GM12878 (cell line): Measurements from ENCODE around the gene NR1H4. TPM values are rescaled to one million over a fixed set of nuclear protein-coding genes. Genes with fewer than 3 reads are reported as not detected.

Source experiments
- ATAC-seq: fragments of 200-7000 bp; cut with Tn5 transposase; 3 replicates; pipeline ENCODE4 v1.9.1; 2020; ENCODE audit warnings: mild to moderate bottlenecking, moderate library complexity
- BruUV-seq: library from RNA; stranded (reverse); fragments of 400-500 nt; replicated peaks from 2 replicates; lab custom pipeline; 2021; lab: Mats Ljungman, UMichigan
- CTCF ChIA-PET: fragments of 300-600 bp; sonication (Branson Sonifier 250); formaldehyde crosslinking; extraction: SDS; loops from one replicate; lab custom pipeline; 2021; ENCODE audit warnings: inconsistent platforms; lab: Yijun Ruan, JAX
- POLR2A ChIA-PET: fragments of 350-600 bp; formaldehyde crosslinking; extraction: SDS; loops from one replicate; lab custom pipeline; 2021; ENCODE audit warnings: inconsistent platforms; lab: Charles Lee
- RAD21 ChIA-PET: fragments of 300-600 bp; sonication (Branson Sonifier 250); formaldehyde crosslinking; loops from one replicate; lab custom pipeline; 2023; ENCODE audit warnings: antibody characterized with exemption; ENCODE audit not compliant: unreplicated experiment; lab: Charles Lee
- SMC1A ChIA-PET: fragments of 300-600 bp; sonication (Branson Sonifier 250); formaldehyde crosslinking; loops from one replicate; lab custom pipeline; 2023; ENCODE audit not compliant: unreplicated experiment, uncharacterized antibody; lab: Charles Lee
- DNase-seq: peaks from one replicate; pipeline ENCODE4 v3.0.0-alpha.2; 2011; ENCODE audit warnings: low read depth, low spot score
- FAIRE-seq: peaks from 3 replicates; lab custom pipeline; 2011; peaks lifted over from hg19 to GRCh38; lab: Jason Lieb, UNC
- H2AFZ ChIP-seq: 2 replicates; pipeline ENCODE4 v1.6.0; 2011; ENCODE audit warnings: low read depth, low read length, control low read depth; ENCODE audit not compliant: control insufficient read depth
- H3K27ac ChIP-seq: 2 replicates; pipeline ENCODE4 v1.5.1; 2011; ENCODE audit warnings: control low read depth; ENCODE audit not compliant: control insufficient read depth, insufficient read depth
- H3K27me3 ChIP-seq, 2 experiments: replicated peaks in 1 of 2; 2 replicates each; pipeline versions ENCODE4 v1.6.0 to v1.6.1; 2011; ENCODE audit warnings: low read length in 1 of 2; ENCODE audit not compliant: control insufficient read depth in 2 of 2, insufficient read depth in 2 of 2
- H3K36me3 ChIP-seq, 2 experiments: 2 replicates each; pipeline ENCODE4 v1.5.1; 2011; ENCODE audit warnings: low read length in 1 of 2; ENCODE audit not compliant: control insufficient read depth in 2 of 2, insufficient read depth in 2 of 2
- H3K4me1 ChIP-seq: 2 replicates; pipeline ENCODE4 v1.6.1; 2011; ENCODE audit warnings: mild to moderate bottlenecking, low read length, moderate library complexity, mixed read lengths; ENCODE audit not compliant: control insufficient read depth, insufficient read depth
- H3K4me2 ChIP-seq: 2 replicates; pipeline ENCODE4 v1.6.0; 2011; ENCODE audit warnings: control low read depth; ENCODE audit not compliant: control insufficient read depth, insufficient read depth
- H3K4me3 ChIP-seq: fragments of 200-600 bp; sonication (generic); 2 replicates; pipeline ENCODE4 v1.5.1; 2016
- H3K79me2 ChIP-seq: 2 replicates; pipeline ENCODE4 v1.6.0; 2011; ENCODE audit warnings: low read length; ENCODE audit not compliant: control insufficient read depth, insufficient read depth
- H3K9ac ChIP-seq: 2 replicates; pipeline ENCODE4 v1.8.0; 2011; ENCODE audit warnings: low read length, control low read depth, mixed read lengths; ENCODE audit not compliant: control insufficient read depth, insufficient read depth
- H3K9me3 ChIP-seq: replicated peaks from 3 replicates; pipeline ENCODE4 v1.5.1; 2011; ENCODE audit warnings: mild to moderate bottlenecking, low read length; ENCODE audit not compliant: control insufficient read depth, insufficient read depth
- H4K20me1 ChIP-seq: 2 replicates; pipeline ENCODE4 v1.6.0; 2011; ENCODE audit not compliant: control insufficient read depth, insufficient read depth
- ATF7 ChIP-seq: fragments of 450-650 bp; IDR thresholded peaks from 2 replicates; pipeline ENCODE4 v1.6.1; 2016; ENCODE audit warnings: low read depth, mild to moderate bottlenecking
- CBX3 ChIP-seq: fragments of 200-600 bp; sonication (generic); IDR thresholded peaks from 2 replicates; pipeline ENCODE4 v1.6.1; 2016; ENCODE audit warnings: low read depth, borderline replicate concordance
- ETV6 ChIP-seq, 2 experiments: fragments of 450-650 bp in 1 of 2; IDR thresholded peaks in 1 of 2; conservative IDR thresholded peaks in 1 of 2; 2 replicates each; pipeline ENCODE4 v1.6.1; 2014; ENCODE audit warnings: antibody characterized with exemption in 1 of 2, borderline replicate concordance in 1 of 2, low read depth in 1 of 2, mild to moderate bottlenecking in 1 of 2, moderate library complexity in 1 of 2
- KLF5 ChIP-seq: fragments of 450-650 bp; IDR thresholded peaks from 2 replicates; pipeline ENCODE4 v1.6.1; 2014; ENCODE audit warnings: mild to moderate bottlenecking; ENCODE audit not compliant: partially characterized antibody
- MYC ChIP-seq: IDR thresholded peaks from 2 replicates; pipeline ENCODE4 v1.6.1; 2011; ENCODE audit warnings: mild to moderate bottlenecking, low read length, moderate library complexity, inconsistent platforms; ENCODE audit not compliant: insufficient read depth, insufficient replicate concordance, insufficient read length, severe bottlenecking
- PAX5 ChIP-seq: IDR thresholded peaks from 2 replicates; pipeline ENCODE4 v1.6.1; 2011; ENCODE audit warnings: low read depth, low read length, borderline replicate concordance
- PAX8 ChIP-seq: fragments of 450-650 bp; IDR thresholded peaks from 2 replicates; pipeline ENCODE4 v1.6.1; 2017; ENCODE audit warnings: mild to moderate bottlenecking, moderate library complexity
- PML ChIP-seq: IDR thresholded peaks from 2 replicates; pipeline ENCODE4 v1.6.1; 2012; ENCODE audit warnings: low read length, inconsistent platforms
- RELA ChIP-seq: fragments of 450-650 bp; IDR thresholded peaks from 2 replicates; pipeline ENCODE4 v1.8.0; 2014; ENCODE audit warnings: borderline replicate concordance; ENCODE audit not compliant: partially characterized antibody
- WGBS: methylation state at CpG from one replicate; pipeline ENCODE4 v1.1.6; 2016; ENCODE audit warnings: low lambda C conversion rate; ENCODE audit not compliant: insufficient replicate concordance, insufficient coverage; ENCODE audit errors: missing lambda C conversion rate; 5-methylcytosine and 5-hydroxymethylcytosine counted together
- in situ Hi-C: fragments of 300-500 bp; cut with MboI; formaldehyde crosslinking; loops from 9 replicates; pipeline ENCODE4 v1.14.3; 2018; ENCODE audit warnings: mixed read lengths
- intact Hi-C: fragments of 100-400 bp; cut with micrococcal nuclease; formaldehyde crosslinking; loops from one replicate; pipeline ENCODE4 v1.14.2; 2022; ENCODE audit not compliant: unreplicated experiment
- polyA plus RNA-seq, 11 experiments: library from polyadenylated mRNA; depleted of rRNA in 4 of 11; unstranded in 6 of 11; stranded (reverse) in 5 of 11; fragments of >200 nt; fragmentation: Nextera tagmentation in 4 of 11; fragmentation: Illumina TruSeq in 1 of 11; extraction: Ambion mirVana in 4 of 11; extraction: Trizol in 1 of 11; gene quantifications; 1 replicate in 1 of 11; 2 replicates in 10 of 11; pipeline versions ENCODE4 v1.2.1 to v1.2.3, GENCODE V29; 2011 to 2016; ENCODE audit warnings: inconsistent platforms in 2 of 11, missing spikeins in 2 of 11, low read depth in 1 of 11
- total RNA-seq, 4 experiments: library from RNA; depleted of rRNA in 3 of 4; stranded (reverse); fragments of >200 nt in 3 of 4; fragmentation: Illumina TruSeq in 1 of 4; extraction: Trizol in 1 of 4; gene quantifications; 2 replicates each; pipeline versions ENCODE4 v1.2.1 to v1.2.3, GENCODE V29; 2013 to 2021
- TF ChIP-seq, protein P1 (sequence below): fragments of 150-350 bp; IDR thresholded peaks from 2 replicates; pipeline ENCODE4 v1.6.1; 2016; ENCODE audit warnings: low read depth, low read length
- TF ChIP-seq, protein P2 (sequence below): IDR thresholded peaks from 2 replicates; pipeline ENCODE4 v1.6.1; 2011; ENCODE audit warnings: mild to moderate bottlenecking, low read depth, low read length, moderate library complexity; ENCODE audit not compliant: insufficient replicate concordance
- TF ChIP-seq, protein P3 (sequence below): IDR thresholded peaks from 2 replicates; pipeline ENCODE4 v1.6.1; 2012; ENCODE audit warnings: low read length, inconsistent platforms
- TF ChIP-seq, protein P4 (sequence below): IDR thresholded peaks from 2 replicates; pipeline ENCODE4 v1.6.1; 2011; ENCODE audit warnings: borderline replicate concordance, low read depth, mild to moderate bottlenecking, moderate library complexity, mixed read lengths, low read length; ENCODE audit not compliant: insufficient read depth; ENCODE audit errors: extremely low read length
- TF ChIP-seq, protein P5 (sequence below): IDR thresholded peaks from 2 replicates; pipeline ENCODE4 v1.6.1; 2012; ENCODE audit warnings: low read depth, low read length, improper control_type of control experiment

The NR1H4 gene
- total and polyA plus RNA-seq, 10 of the 15 experiments (the other 5 are each of a cell fraction or from before 2014, with no cell fraction given), result 0.04 TPM; not detected in 9

DNA sequence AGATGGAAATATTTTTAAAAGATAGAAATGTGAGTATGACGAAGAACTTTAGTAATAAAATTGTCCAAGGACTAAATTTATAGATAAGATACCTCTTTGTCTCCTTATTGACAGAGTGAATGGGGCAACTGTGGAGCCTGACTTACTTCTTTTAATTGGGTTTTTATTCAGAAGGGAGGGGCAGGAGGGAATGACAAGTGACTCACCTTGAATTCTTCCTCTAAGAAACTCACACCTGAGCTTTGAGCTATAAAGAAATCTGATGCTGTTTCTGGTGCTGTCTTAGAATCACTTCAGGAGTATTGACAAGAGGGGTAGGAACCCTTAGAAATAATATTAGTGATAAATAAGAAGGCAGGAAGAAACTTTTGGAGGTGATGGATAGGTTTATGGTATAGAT, 951 bp downstream of the NR1H4 start:
- H3K4me2 ChIP-seq, result no peak overlapping the region
- in situ Hi-C loops (no loop called here), intact Hi-C loops (no loop called here)
- no TSS peak for BruUV-seq
- DNase-seq, result no peak
- ChIA-PET RAD21 (no interaction called here), CTCF (interaction anchor here (0.7 kb wide), 1 partner anchor 9 kb away, joined by 3 read pairs; no protein-coding TSS in a partner anchor), POLR2A (no interaction called here), SMC1A (no interaction called here)
- H3K9me3 ChIP-seq, result no peaks in the 10 kb centered on the region
- 0% methylated on average over 1 of the region's 1 CpG for WGBS
- H4K20me1 ChIP-seq, result no peaks in the 10 kb centered on the region
- no peaks in the 10 kb centered on the region for H3K4me1 ChIP-seq
- H3K27me3 ChIP-seq, result no peaks in the 10 kb centered on the region; a peak in 1 of 4 replicates
- H3K9ac ChIP-seq, result no peak overlapping the region
- H2AFZ ChIP-seq, result no peak overlapping the region
- no peaks in the 10 kb centered on the region for H3K36me3 ChIP-seq
- no peak overlapping the region for H3K27ac ChIP-seq
- ATAC-seq, result no peak
- no peaks in the 10 kb centered on the region for H3K79me2 ChIP-seq
- no peak overlapping the region for H3K4me3 ChIP-seq
- no peak for FAIRE-seq
- TF ChIP-seq PAX8 (no peak), MYC (no peak), CBX3 (no peak), ETV6 (conservative IDR thresholded peaks at IDR 0.05 in 1 of 2, IDR thresholded peaks at IDR 0.05 in 1 of 2; ENCODE audit: borderline replicate concordance in 1 of 2, low read depth in 1 of 2) (no peak), ATF7 (no peak), PAX5 (no peak), KLF5 (no peak), PML (no peak), RELA (no peak)
- TF ChIP-seq, protein P1, sequence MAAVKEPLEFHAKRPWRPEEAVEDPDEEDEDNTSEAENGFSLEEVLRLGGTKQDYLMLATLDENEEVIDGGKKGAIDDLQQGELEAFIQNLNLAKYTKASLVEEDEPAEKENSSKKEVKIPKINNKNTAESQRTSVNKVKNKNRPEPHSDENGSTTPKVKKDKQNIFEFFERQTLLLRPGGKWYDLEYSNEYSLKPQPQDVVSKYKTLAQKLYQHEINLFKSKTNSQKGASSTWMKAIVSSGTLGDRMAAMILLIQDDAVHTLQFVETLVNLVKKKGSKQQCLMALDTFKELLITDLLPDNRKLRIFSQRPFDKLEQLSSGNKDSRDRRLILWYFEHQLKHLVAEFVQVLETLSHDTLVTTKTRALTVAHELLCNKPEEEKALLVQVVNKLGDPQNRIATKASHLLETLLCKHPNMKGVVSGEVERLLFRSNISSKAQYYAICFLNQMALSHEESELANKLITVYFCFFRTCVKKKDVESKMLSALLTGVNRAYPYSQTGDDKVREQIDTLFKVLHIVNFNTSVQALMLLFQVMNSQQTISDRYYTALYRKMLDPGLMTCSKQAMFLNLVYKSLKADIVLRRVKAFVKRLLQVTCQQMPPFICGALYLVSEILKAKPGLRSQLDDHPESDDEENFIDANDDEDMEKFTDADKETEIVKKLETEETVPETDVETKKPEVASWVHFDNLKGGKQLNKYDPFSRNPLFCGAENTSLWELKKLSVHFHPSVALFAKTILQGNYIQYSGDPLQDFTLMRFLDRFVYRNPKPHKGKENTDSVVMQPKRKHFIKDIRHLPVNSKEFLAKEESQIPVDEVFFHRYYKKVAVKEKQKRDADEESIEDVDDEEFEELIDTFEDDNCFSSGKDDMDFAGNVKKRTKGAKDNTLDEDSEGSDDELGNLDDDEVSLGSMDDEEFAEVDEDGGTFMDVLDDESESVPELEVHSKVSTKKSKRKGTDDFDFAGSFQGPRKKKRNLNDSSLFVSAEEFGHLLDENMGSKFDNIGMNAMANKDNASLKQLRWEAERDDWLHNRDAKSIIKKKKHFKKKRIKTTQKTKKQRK, result no peak
- TF ChIP-seq, protein P2, sequence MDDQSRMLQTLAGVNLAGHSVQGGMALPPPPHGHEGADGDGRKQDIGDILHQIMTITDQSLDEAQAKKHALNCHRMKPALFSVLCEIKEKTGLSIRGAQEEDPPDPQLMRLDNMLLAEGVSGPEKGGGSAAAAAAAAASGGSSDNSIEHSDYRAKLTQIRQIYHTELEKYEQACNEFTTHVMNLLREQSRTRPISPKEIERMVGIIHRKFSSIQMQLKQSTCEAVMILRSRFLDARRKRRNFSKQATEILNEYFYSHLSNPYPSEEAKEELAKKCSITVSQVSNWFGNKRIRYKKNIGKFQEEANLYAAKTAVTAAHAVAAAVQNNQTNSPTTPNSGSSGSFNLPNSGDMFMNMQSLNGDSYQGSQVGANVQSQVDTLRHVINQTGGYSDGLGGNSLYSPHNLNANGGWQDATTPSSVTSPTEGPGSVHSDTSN, result no peak
- TF ChIP-seq, protein P3, sequence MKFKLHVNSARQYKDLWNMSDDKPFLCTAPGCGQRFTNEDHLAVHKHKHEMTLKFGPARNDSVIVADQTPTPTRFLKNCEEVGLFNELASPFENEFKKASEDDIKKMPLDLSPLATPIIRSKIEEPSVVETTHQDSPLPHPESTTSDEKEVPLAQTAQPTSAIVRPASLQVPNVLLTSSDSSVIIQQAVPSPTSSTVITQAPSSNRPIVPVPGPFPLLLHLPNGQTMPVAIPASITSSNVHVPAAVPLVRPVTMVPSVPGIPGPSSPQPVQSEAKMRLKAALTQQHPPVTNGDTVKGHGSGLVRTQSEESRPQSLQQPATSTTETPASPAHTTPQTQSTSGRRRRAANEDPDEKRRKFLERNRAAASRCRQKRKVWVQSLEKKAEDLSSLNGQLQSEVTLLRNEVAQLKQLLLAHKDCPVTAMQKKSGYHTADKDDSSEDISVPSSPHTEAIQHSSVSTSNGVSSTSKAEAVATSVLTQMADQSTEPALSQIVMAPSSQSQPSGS, result no peak
- TF ChIP-seq, protein P4, sequence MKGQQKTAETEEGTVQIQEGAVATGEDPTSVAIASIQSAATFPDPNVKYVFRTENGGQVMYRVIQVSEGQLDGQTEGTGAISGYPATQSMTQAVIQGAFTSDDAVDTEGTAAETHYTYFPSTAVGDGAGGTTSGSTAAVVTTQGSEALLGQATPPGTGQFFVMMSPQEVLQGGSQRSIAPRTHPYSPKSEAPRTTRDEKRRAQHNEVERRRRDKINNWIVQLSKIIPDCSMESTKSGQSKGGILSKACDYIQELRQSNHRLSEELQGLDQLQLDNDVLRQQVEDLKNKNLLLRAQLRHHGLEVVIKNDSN, result no peak
- TF ChIP-seq, protein P5, sequence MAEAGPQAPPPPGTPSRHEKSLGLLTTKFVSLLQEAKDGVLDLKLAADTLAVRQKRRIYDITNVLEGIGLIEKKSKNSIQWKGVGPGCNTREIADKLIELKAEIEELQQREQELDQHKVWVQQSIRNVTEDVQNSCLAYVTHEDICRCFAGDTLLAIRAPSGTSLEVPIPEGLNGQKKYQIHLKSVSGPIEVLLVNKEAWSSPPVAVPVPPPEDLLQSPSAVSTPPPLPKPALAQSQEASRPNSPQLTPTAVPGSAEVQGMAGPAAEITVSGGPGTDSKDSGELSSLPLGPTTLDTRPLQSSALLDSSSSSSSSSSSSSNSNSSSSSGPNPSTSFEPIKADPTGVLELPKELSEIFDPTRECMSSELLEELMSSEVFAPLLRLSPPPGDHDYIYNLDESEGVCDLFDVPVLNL, result no peak
